HG03354 (cell line): Measurements from ENCODE around the gene CYP2C9.
"Not testable (repeated sequence)": the region's sequence is repeated elsewhere in the genome, so short reads cannot be mapped to it uniquely, and the experiment has no call there.

ENCODE experiments used
- ATAC-seq: cut with Tn5 transposase; IDR thresholded peaks from one replicate; pipeline ENCODE4 v1.9.1; 2021; ENCODE audit warnings: mild to moderate bottlenecking; ENCODE audit not compliant: unreplicated experiment, poor library complexity, severe bottlenecking

The CYP2C9 gene

DNA sequence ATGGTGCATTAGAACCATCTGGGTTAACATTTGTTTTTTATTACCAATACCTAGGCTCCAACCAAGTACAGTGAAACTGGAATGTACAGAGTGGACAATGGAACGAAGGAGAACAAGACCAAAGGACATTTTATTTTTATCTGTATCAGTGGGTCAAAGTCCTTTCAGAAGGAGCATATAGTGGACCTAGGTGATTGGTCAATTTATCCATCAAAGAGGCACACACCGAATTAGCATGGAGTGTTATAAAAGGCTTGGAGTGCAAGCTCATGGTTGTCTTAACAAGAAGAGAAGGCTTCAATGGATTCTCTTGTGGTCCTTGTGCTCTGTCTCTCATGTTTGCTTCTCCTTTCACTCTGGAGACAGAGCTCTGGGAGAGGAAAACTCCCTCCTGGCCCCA, at the start of gene CYP2C9:
CYP2C9 (plus strand) TSS at position 276 of the 400 bp plus-strand sequence; CDS start at position 301, 25 bp downstream.
- ATAC-seq: no peak

DNA sequence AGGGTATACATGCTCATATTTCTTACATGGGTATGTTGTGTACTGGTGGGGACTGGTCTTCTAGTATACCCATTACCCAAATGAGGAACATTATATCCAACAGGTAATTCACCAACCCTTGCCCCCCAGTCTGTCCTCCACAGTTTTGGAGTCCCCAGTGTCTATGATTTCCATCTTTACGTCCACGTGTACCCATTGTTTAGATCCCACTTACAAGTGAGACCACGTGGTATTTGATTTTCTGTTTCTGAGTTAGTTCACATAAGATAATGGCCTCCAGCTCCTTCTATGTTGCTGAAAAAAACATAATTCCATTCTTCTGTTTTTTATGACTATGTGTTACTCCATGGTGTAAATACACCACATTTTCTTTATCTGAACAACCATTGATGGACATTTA, 49.3 kb upstream of the CYP2C9 start:
- no peak for ATAC-seq

DNA sequence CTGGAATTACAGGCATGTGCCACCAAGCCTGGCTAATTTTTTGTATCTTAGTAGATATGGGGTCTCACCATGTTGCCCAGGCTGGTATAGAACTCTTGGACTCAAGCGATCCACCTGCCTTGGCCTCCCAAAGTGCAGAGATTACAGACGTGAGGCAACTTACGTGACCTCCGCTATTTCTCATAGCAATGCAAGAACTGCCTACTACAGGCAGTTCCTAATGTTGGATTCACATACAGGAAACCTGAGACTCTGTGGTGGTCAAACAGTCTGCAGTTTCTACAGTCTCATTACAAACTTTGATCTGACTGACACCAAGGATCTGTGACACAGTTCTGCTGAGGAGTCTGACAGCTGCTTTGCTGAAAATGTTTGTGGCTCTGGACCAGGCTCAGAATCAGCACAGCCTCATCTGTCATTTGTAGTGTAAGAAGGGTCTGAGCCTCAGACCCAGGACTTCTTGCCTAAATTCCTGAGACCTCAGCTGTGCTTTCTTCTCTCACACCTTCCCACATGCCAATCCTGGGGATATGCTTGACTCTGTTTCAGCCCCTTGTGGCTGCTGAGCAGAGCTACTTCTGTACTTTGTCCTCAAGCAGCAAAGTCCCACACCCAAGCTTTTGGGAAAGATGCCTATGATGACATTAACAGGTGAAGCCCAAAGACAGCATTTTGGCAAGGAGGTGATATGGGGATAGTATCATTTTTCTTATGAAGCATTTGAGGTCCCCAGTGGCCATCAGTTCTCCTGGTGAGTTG, 48.0 kb upstream of the CYP2C9 start:
- ATAC-seq: no peak

DNA sequence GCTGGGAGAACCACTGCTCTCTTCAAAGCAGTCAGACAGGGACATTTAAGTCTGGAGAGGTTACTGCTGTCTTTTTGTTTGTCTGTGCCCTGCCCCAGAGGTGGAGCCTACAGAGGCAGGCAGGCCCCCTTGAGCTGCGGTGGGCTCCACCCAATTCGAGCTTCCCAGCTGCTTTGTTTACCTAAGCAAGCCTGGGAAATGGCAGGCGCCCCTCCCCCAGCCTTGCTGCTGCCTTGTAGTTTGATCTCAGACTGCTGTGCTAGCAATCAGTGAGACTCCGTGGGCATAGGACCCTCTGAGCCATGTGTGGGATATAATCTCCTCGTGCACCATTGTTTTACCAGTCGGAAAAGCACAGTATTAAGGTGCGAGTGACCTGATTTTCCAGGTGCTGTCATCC, 40.0 kb upstream of the CYP2C9 start:
- ATAC-seq: not testable (repeated sequence)

DNA sequence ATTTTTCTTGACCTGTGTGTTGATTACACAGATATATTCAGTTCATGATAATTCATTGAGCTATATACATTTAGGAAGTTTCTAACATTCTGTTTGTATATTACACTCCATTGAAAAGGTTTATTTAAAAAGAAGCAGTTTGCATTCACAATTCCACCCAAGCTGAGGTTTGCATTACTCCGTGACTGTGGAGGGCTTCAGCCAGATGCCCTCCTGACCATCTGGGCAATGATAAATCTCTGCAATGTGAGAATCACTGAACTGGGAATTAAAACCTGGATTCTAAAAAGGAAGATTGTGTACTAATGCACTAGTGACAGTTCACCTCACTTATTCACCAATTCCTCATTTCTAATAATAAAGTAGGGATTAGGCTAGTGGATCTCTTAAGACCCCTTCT, 36.4 kb upstream of the CYP2C9 start:
- ATAC-seq: no peak

DNA sequence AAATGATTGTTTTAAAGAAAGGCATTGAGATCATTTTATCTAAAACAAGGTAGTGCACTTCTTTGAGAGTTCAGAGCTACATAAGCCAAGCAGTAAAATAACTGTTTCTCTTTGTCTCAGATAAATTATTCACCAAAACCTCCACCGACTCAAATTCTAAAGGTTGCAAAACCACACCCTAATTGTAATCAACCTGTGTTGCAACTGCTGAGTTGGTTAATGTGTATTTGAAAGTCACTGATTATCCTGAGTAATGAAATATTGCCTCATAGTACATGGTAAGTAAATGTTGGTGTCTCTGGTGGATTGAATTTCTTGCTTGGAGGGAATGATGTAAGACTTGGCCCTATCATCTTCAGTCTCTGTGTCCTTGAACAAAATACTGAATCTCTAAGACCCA, 35.9 kb upstream of the CYP2C9 start:
- peak; percentile 84 for ATAC-seq

DNA sequence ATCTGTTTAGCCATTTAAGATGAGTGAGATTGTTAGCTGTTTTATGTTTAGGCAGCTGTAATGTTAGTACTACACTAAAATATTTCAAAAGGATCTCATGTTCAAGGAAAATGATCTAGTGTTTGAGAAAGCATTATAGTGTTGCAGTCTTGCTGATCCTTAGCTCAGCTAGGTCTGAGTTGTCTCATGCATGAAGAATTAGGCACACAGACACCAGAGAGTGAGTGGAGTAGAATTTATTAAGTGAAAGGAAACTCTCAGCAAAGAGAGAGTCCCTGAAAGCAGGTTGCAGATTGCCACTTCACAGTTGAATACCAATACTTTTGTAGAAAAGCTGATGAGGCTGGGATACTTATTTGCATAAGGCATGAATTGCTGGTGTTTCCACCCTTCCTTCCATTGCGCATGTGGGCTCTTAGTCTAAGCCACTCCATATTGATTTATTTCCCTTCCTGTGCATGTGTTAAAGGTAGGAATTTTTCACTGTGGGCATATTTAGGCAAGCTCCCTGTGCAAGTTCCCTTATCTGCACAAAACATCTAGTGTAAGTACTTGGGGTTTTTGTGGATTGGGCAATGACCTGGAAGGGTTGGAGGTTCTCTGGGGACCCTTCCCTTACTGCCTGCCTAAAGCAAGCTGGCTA, 33.8 kb upstream of the CYP2C9 start:
- ATAC-seq: not testable (repeated sequence)

- no peak for ATAC-seq
These were observed 22.0 kb upstream of the CYP2C9 start for GRCh38 chr10:94916423-94916822.

DNA sequence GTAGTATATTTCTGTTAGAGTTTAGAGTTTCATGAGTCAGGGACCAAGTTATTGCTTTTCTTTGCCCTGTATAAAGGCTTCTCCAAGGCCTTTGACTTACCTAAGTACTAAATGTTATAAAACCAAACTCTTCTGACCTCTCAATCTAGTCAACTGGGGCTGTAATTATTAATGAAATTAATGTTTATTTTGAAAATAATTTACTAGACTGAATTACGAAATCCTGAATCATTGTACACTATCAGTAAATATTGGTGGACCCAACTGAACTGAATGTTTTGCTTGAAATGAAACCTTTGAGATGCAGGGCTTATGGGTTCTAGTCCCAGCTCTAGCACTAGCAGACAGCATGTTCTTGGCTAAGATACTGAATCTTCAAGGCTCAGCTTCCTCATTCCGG, 1.7 kb upstream of the CYP2C9 start:
- ATAC-seq: no peak

- ATAC-seq: not testable (repeated sequence)
These were observed 5.1 kb downstream of the CYP2C9 start for GRCh38 chr10:94943432-94944103.

- ATAC-seq: not testable (repeated sequence)
These were observed 7.7 kb downstream of the CYP2C9 start for GRCh38 chr10:94946181-94946580.

DNA sequence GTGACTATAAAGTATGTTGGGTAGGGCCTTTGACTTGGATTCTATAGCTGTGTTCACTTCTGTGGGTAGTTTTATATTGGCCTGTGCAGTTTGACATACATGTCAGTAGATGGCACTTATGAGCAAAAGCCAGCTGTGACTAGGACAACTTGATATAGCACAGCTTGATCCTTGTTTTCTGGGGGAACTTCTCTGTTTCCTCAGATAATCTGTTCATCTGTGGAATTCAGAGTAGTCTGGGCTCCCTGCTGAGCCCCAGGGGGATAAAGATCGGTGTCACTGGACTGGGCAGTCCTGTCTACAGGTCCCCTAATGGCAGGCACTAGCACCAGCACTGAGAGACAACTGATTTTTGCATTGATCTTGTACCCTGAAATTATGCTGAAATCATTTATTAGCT, 25.4 kb downstream of the CYP2C9 start:
- no peak for ATAC-seq

DNA sequence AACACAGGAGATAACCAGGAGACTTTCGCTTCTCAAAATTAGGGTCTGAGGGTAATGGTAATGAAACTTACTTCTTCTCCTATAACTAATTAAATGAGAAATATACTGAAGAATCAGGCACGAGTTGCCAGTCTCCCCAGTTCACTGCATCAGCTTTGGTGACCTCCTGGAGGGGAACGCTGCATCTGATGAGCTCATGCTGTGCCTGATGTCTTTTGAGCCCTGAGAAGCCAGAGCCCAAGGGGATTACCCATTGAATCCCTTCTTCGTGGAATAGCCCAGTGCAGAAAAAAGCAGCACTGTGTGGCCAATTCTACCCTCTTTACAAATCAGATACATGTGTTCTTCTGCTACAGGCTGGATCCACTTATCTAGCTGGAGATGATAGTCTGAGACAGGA, 45.1 kb downstream of the CYP2C9 start:
- ATAC-seq: no peak

GRCh38 chr10:94989192-94989591, 50.7 kb downstream of the CYP2C9 start:
- ATAC-seq: no peak

DNA sequence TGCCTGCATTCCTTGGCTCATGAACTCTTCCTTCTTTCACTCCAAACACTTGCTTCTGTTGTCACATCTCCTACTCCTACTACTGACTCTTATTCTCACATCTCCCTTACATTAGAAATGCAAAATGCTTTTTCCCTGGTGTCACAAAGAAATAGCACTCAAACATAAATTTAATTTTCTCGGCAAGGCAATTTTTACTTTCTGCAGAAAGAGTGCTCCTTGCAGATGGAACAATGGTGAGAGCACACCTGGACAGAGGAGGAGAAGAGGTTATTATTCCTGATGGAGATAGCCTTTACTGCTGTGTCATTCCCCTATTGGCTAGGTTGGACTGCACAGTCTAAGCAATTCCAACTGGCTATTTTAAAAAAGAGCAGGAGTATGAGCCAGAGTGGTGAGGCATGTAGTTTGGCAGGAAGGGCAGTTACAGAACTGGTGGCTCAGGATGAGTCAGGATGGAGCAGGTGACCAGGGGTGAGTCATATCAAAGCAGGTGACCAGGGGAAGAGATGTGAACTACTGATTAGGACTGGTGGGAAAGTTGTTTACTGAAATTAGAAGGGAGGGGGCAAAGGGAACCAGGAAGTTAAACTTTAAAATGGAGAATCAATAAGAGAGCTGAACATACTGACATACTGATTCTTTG, 52.9 kb downstream of the CYP2C9 start:
- ATAC-seq: no peak

DNA sequence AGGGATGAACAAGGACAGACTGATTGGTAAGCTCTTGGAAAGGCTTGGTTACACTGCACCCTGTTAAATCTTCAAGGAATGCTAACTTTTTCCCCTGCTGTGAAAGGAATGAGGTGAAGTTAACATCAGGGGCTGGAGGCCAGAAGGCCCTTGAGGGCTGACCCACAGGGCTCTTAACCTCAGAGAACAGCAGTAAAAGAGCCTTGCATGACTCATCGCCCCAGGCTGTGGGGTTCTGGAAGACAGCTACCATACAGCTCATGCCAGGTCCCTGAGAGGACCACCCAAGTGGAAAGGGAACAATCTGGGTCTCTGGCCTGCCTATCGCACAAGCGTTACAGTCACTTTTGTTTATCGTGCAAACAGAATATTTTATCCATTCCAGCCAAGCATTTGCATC, 54.4 kb downstream of the CYP2C9 start:
- no peak for ATAC-seq

DNA sequence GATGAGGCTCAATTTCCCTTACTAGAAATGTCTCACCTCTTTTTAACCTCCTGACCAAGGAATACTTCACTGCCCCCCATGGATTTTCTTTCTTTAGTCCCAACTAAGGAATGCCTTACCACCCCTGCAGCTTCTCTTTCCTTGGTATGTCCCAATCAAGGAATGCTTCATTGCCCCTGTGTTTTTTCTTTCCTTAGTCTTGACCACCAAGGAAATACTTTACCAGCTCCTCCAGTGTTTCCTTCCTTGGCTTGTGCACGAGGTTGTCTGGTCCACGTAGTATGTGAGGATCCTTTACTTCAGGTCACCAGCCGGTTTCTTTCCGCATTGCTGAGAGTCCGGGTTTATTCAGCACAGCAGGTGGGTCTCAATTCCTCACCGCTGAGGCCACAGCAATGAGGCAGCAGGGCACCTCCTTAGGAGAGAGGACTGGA, 59.3 kb downstream of the CYP2C9 start:
- no peak for ATAC-seq

DNA sequence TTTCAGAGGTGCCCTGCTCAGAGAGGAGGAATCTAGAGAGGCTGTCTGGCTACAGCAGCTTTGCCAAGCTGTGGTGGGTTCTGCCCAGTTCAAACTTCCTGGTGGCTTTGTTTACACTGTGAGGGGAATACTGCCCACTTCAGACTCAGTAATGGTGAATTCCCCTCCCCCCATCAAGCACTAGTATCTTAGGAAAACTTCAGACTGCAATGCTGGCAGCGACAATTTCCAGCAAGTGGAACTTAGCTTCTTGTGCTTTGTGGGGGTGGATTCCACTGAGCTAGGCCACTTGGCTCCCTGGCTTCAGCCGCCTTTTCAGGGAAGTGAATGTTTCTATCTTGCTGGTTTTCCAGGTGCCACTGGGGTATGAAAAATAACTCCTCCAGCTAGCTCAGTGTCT, 88.0 kb downstream of the CYP2C9 start:
- no peak for ATAC-seq

- no peak for ATAC-seq
These were observed 93.2 kb downstream of the CYP2C9 start for GRCh38 chr10:95031656-95032055.

GRCh38 chr10:95034401-95034800, 95.9 kb downstream of the CYP2C9 start:
- no peak for ATAC-seq
